KMS-11 (cell line): ENCODE measurements around the gene CHML.

Experiments
- H2AFZ ChIP-seq: fragments of 200-600 bp; sonication (generic); 2 replicates; pipeline ENCODE4 v1.6.1; 2016; ENCODE audit warnings: antibody characterized with exemption, mixed run types, low read depth
- H3K27ac ChIP-seq: fragments of 200-600 bp; sonication (generic); 2 replicates; pipeline ENCODE4 v1.6.1; 2016; ENCODE audit warnings: mild to moderate bottlenecking, mixed run types
- H3K27me3 ChIP-seq: fragments of 200-600 bp; sonication (generic); 2 replicates; pipeline ENCODE4 v1.6.1; 2017; ENCODE audit warnings: mild to moderate bottlenecking, low read depth, mixed run types, moderate library complexity; ENCODE audit not compliant: insufficient read depth
- H3K36me3 ChIP-seq: fragments of 200-600 bp; sonication (generic); 2 replicates; pipeline ENCODE4 v1.6.1; 2017; ENCODE audit warnings: mild to moderate bottlenecking, mixed run types; ENCODE audit not compliant: insufficient read depth
- H3K4me1 ChIP-seq: fragments of 200-600 bp; sonication (generic); 2 replicates; pipeline ENCODE4 v1.6.1; 2016; ENCODE audit warnings: mild to moderate bottlenecking, low read depth, mixed run types; ENCODE audit not compliant: poor library complexity, severe bottlenecking
- H3K4me2 ChIP-seq: fragments of 200-600 bp; sonication (generic); 2 replicates; pipeline ENCODE4 v1.7.0; 2016; ENCODE audit warnings: mild to moderate bottlenecking, mixed run types
- H3K4me3 ChIP-seq: fragments of 200-600 bp; sonication (generic); IDR thresholded peaks from 2 replicates; pipeline ENCODE4 v1.6.1; 2017; ENCODE audit warnings: low read depth, low read length, mixed read lengths; ENCODE audit not compliant: insufficient read depth
- H3K79me2 ChIP-seq: fragments of 200-600 bp; sonication (generic); 2 replicates; pipeline ENCODE4 v1.6.1; 2016; ENCODE audit warnings: low read depth, mixed run types; ENCODE audit not compliant: insufficient read depth
- H3K9ac ChIP-seq: fragments of 200-600 bp; sonication (generic); 2 replicates; pipeline ENCODE4 v1.6.1; 2016; ENCODE audit warnings: mild to moderate bottlenecking, mixed run types
- H4K20me1 ChIP-seq: fragments of 200-600 bp; sonication (generic); 2 replicates; pipeline ENCODE4 v1.6.1; 2016; ENCODE audit warnings: mild to moderate bottlenecking, mixed run types; ENCODE audit not compliant: insufficient read depth
- TF ChIP-seq, protein P1 (sequence below): fragments of 200-600 bp; sonication (generic); conservative IDR thresholded peaks from 2 replicates; pipeline ENCODE4 v1.6.1; 2017; ENCODE audit warnings: low read depth, mild to moderate bottlenecking, antibody characterized with exemption, low read length, moderate library complexity, mixed read lengths

CHML gene

DNA sequence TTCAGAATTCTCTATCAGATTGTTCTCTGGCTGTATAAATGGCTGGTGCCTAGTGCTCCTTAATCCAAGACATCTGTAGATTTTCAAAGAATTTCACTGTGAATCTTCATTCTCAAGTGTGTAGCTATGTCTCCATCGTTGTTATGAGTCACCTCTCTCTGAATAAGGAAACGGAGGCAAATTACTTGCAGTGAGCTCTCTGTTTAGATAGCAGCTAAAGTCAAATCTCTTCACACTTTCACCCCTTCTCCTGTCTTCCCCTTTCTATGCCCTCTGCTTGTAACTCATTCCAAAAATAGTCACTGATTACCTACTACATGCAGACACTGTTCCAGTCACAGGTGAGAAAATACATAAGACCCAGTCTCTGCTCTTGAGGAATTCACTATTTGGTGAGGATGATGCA lies 39.7 kb downstream of the CHML start:
- H3K4me3 ChIP-seq, result no peak overlapping the region
- no peak overlapping the region for H3K9ac ChIP-seq
- no peak overlapping the region for H2AFZ ChIP-seq
- H3K27me3 ChIP-seq, result no peaks in the 10 kb centered on the region
- no peaks in the 10 kb centered on the region for H3K4me1 ChIP-seq
- no peak overlapping the region for H3K4me2 ChIP-seq
- TF ChIP-seq, protein P1, sequence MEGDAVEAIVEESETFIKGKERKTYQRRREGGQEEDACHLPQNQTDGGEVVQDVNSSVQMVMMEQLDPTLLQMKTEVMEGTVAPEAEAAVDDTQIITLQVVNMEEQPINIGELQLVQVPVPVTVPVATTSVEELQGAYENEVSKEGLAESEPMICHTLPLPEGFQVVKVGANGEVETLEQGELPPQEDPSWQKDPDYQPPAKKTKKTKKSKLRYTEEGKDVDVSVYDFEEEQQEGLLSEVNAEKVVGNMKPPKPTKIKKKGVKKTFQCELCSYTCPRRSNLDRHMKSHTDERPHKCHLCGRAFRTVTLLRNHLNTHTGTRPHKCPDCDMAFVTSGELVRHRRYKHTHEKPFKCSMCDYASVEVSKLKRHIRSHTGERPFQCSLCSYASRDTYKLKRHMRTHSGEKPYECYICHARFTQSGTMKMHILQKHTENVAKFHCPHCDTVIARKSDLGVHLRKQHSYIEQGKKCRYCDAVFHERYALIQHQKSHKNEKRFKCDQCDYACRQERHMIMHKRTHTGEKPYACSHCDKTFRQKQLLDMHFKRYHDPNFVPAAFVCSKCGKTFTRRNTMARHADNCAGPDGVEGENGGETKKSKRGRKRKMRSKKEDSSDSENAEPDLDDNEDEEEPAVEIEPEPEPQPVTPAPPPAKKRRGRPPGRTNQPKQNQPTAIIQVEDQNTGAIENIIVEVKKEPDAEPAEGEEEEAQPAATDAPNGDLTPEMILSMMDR, result no peak
- H3K36me3 ChIP-seq, result no peaks in the 10 kb centered on the region
- H3K27ac ChIP-seq, result no peak overlapping the region
- no peaks in the 10 kb centered on the region for H4K20me1 ChIP-seq
- no peaks in the 10 kb centered on the region for H3K79me2 ChIP-seq

DNA sequence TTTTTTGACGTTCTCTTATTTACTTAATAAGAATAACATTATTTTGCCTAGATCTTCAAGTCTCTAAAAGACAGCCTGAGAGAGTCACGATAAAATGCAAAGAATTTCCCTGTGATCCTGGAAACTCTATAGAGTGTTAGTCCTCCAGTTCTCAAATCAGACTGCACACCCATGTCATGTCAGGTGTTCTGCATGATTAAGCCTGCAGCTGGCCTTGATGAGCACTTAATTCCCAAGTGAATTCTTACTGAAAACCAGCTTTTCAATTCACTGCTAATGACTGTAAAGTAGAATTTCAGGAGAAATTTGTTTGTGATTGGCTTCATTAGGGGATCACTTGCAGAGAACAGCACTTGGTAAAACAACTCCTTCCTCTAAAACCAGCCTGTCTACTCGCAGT lies 41.9 kb downstream of the CHML start:
- H4K20me1 ChIP-seq, result no peaks in the 10 kb centered on the region
- H3K9ac ChIP-seq, result no peak overlapping the region
- H3K4me1 ChIP-seq, result no peaks in the 10 kb centered on the region
- H3K36me3 ChIP-seq, result no peaks in the 10 kb centered on the region
- H3K27ac ChIP-seq, result no peak overlapping the region
- H2AFZ ChIP-seq, result no peak overlapping the region
- no peaks in the 10 kb centered on the region for H3K79me2 ChIP-seq
- TF ChIP-seq, protein P1, result no peak
- H3K4me2 ChIP-seq, result no peak overlapping the region
- H3K4me3 ChIP-seq, result no peak overlapping the region
- H3K27me3 ChIP-seq, result no peaks in the 10 kb centered on the region

DNA sequence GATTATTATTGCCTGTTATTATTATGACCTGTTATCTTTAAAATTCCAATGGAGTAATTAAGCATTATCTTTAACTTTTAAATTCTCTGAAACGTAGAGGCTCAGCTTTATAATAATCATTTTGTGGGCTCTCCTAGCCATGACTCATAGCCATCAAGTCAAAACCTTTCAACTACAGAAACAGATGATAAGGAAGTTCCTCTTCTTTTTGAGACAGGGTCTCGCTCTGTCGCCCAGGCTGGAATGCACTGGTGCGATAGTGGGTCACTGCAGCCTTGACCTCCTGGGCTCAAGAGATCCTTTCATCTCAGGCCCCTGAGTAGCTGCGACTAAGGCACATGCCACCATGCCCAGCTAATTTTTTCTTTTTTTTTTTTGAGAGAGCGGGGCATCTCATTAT lies 43.5 kb downstream of the CHML start:
- Histone ChIP-seq H3K4me1 (no peaks in the 10 kb centered on the region), H3K36me3 (no peaks in the 10 kb centered on the region), H2AFZ (no peak overlapping the region), H3K27me3 (no peaks in the 10 kb centered on the region), H4K20me1 (no peaks in the 10 kb centered on the region), H3K79me2 (no peaks in the 10 kb centered on the region), H3K27ac (no peak overlapping the region), H3K4me3 (no peak overlapping the region), H3K4me2 (no peak overlapping the region), H3K9ac (no peak overlapping the region)
- TF ChIP-seq, protein P1, result no peak

DNA sequence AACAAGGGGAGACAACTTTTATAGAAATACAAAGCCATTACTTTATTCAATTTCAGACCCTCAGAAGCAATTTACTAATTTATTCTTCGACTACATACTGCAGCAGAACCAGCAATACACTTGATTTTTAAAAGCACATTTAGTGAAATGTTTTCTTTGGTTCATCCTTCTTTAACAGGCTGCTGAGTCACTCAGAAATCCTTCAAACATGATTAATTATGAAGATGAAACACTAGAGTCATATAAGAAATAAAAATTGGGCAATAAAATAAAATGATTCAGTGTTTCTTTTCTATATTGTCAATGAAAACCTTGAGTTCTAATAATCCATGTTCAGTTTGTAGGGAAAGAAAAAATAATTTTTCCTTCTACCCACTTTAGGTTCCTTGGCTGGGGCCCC lies 47.0 kb downstream of the CHML start:
- no peaks in the 10 kb centered on the region for H3K27me3 ChIP-seq
- no peak overlapping the region for H3K4me2 ChIP-seq
- no peak overlapping the region for H3K9ac ChIP-seq
- no peak overlapping the region for H3K27ac ChIP-seq
- no peaks in the 10 kb centered on the region for H4K20me1 ChIP-seq
- H3K4me3 ChIP-seq, result no peak overlapping the region
- H2AFZ ChIP-seq, result no peak overlapping the region
- no peaks in the 10 kb centered on the region for H3K4me1 ChIP-seq
- H3K79me2 ChIP-seq, result no peaks in the 10 kb centered on the region
- TF ChIP-seq, protein P1, result no peak
- H3K36me3 ChIP-seq, result no peaks in the 10 kb centered on the region
